Activated naive CD4-positive, alpha-beta T cell treated with anti-CD3 and anti-CD28 coated beads, Interleukin-2, amount 50 U/mL, for 24 hours (primary cell): ENCODE results near the gene ALX4.
A peak's percentile ranks its signal among the peaks of the same experiment; 100 is the strongest.

Experiments
- H3K27ac Mint-ChIP-seq: one replicate; pipeline ENCODE4 v1.8.0; 2021; ENCODE audit warnings: mild to moderate bottlenecking, mixed read lengths
- H3K27me3 Mint-ChIP-seq: one replicate; pipeline ENCODE4 v1.8.0; 2021; ENCODE audit warnings: mixed read lengths
- H3K36me3 Mint-ChIP-seq: one replicate; pipeline ENCODE4 v1.8.0; 2021; ENCODE audit warnings: mixed read lengths
- H3K4me1 Mint-ChIP-seq: one replicate; pipeline ENCODE4 v1.8.0; 2021; ENCODE audit warnings: mixed read lengths
- H3K4me3 Mint-ChIP-seq: one replicate; pipeline ENCODE4 v1.8.0; 2021; ENCODE audit warnings: mild to moderate bottlenecking, mixed read lengths
- H3K9me3 Mint-ChIP-seq: one replicate; pipeline ENCODE4 v1.8.0; 2021; ENCODE audit warnings: mixed read lengths

ALX4 gene

DNA sequence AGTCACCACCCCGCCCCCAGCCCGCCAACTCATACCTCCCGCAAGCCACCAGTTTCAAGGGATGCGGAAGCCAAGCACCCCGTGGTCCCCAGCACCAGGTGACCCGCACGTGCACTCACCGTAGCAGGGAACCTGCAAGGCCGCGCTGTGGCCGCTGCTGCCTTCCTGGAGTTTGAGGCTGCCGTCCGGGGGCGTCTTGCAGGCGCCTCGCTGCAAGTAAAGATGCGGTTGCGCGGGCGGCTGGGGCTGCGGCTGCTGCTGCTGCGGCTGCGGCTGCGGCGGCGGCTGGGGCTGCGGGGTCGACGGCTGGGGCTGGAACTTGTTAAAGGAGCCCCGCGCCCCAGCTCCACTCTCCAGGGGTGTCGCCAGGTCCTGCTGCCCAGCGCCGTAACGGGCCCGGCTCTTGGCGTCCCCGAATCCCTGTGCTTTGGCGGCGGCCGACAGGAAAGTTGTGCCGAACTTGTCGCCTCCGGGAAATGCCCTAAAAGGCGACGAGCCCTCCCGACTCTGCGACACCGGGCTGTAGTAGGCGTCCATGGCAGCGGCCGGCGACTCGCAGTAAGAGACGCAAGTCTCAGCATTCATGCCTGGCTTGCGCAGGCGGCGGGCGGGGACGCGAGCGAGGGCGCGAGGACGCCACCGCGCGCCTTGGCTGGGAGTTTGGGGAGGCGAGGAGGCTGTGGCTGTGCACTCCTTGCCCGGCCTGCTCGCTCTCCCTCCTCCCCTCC, at the start of gene ALX4:
Gene ALX4 (minus strand): TSS at position 662 of the 728 bp plus-strand sequence. CDS start 77 bp downstream, at position 585.
- Mint-ChIP-seq H3K9me3 (no peaks in the 10 kb centered on the region), H3K4me3 (peak within 1 kb of the TSS; percentile 49), H3K27me3 (peaks cover 66% of the 10 kb centered on the region), H3K4me1 (peaks cover 22% of the 10 kb centered on the region), H3K36me3 (no peaks in the 10 kb centered on the region), H3K27ac (no peak within 1 kb of the TSS)

DNA sequence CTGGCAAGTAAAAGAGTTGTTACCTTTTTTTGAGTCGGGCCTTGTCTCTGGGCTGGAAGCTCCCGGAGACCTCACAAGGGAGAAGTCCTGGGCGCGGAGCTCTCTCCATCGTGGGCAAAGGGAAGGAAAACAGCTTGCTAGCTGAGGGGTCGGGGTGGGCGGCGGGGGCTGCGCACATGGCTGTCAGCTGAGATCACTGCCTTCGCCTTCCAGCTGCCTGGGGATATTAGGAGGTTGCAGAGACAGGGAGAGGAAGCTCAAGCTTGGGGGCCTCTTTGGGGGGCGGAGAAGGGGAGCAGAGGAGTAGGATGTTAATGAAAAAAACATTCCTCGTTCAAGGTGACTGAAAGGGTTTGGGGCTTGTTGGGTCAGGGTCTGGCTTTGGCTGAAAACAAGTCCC, 49.2 kb upstream of the ALX4 start:
- H3K4me1 Mint-ChIP-seq = no peaks in the 10 kb centered on the region

DNA sequence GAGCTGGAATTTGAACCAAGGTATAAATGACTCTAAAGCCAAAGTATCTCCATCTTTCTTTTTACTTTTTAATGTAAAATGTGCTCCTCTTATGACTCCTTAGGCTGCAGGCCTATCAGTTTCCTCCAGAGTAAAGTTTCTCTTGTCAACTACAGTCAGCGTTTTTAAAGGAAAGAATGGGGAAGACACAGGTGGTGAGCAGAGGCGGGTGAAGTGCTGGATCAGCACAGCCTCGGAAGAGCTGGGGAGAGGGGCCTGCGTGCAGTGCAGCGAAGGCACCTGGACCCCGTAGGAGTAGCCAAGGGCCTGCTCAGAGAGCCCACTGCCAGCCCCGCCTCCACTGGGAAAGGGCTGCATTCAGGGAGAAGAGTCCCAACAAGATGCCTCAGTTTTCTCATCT, 48.8 kb upstream of the ALX4 start:
- no peaks in the 10 kb centered on the region for H3K4me1 Mint-ChIP-seq
- no peak overlapping the region for H3K4me3 Mint-ChIP-seq
- peaks cover 1% of the 10 kb centered on the region for H3K27me3 Mint-ChIP-seq

More for the DNA sequence above, 49.2 kb upstream of the ALX4 start:
- Mint-ChIP-seq H3K27ac (no peak overlapping the region), H3K36me3 (no peaks in the 10 kb centered on the region), H3K4me3 (no peak overlapping the region), H3K9me3 (no peaks in the 10 kb centered on the region), H3K27me3 (peaks cover 1% of the 10 kb centered on the region)

DNA sequence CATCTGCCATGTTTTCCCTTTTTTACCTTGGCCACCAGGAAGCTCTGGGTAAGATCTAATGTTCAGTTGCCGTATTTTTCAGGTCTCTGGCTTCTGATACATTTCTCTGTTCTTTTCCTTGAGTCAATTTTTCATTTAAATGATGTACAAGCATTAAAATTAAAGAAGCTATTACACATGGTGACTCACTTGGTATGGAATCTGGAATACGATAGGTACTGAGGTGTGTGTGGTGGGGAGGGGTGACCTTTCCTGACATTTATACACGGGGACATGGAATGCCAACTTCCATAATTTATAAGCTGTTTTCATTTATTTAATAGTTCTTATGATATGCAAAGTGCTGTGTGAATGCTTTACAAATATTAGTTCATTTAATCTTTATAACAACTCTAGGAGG, 47.8 kb upstream of the ALX4 start:
- Mint-ChIP-seq H3K27ac (no peak overlapping the region), H3K36me3 (no peaks in the 10 kb centered on the region), H3K27me3 (peaks cover 1% of the 10 kb centered on the region), H3K4me3 (no peak overlapping the region), H3K4me1 (no peaks in the 10 kb centered on the region), H3K9me3 (no peaks in the 10 kb centered on the region)

More for the DNA sequence above, 48.8 kb upstream of the ALX4 start:
- Mint-ChIP-seq H3K27ac (no peak overlapping the region), H3K36me3 (no peaks in the 10 kb centered on the region), H3K9me3 (no peaks in the 10 kb centered on the region)

DNA sequence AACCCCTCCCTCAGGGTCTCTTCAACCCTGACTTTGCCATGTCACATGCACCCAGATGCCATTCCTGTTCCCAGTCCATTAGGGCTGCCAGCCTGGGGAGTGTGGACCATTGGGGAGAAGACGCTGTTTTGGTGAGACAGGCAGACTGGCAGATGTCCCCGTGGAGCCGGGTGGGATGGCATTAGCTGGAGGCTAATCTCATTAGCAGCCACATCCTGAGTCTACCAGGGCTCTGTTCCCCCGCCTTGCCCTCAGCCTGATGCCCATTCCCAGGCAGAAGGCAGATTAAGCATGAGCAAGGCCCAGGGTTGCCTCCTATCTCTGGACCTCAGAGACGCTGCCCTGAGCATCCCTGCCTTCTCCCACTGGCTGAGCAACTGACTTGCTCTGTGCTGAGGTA, 46.4 kb upstream of the ALX4 start:
- Mint-ChIP-seq H3K27me3 (peaks cover 3% of the 10 kb centered on the region), H3K4me1 (no peaks in the 10 kb centered on the region)

DNA sequence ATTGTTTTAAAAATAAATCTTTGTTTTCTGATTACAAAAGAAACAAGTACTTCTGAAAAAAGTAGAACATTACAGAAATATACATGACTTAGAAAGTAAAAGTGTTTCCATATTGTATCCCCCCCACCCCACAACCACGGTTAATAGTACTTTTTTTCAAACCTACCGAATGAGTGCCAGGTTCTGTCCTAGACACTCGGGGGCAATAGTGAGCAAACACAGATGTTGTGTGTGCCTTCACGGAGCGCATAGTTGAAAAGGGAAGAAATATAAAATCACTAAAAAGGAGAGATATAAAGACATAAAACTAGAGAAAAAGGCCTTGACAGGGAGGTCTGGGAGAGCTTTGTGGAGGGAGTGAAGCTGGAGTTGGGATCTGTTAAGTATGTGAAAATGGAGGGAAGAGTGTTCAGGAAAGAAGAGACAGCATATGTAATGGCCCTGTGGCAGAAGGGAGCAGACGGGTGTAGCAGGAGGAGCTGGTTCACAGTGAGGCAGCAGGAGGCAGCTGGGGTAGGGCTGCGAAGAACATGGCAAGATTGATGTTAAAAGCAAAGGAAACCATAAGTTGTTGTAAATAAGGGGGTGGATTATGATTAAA, 42.1 kb upstream of the ALX4 start:
- Mint-ChIP-seq H3K36me3 (no peaks in the 10 kb centered on the region), H3K9me3 (no peaks in the 10 kb centered on the region), H3K4me3 (no peak overlapping the region), H3K27me3 (peaks cover 10% of the 10 kb centered on the region), H3K4me1 (no peaks in the 10 kb centered on the region), H3K27ac (no peak overlapping the region)

More for the DNA sequence above, 46.4 kb upstream of the ALX4 start:
- H3K4me3 Mint-ChIP-seq = no peak overlapping the region
- H3K9me3 Mint-ChIP-seq = no peaks in the 10 kb centered on the region
- H3K27ac Mint-ChIP-seq = no peak overlapping the region
- no peaks in the 10 kb centered on the region for H3K36me3 Mint-ChIP-seq

GRCh38 chr11:44351006-44351660, 41.2 kb upstream of the ALX4 start:
- Mint-ChIP-seq H3K27ac (no peak overlapping the region), H3K4me1 (no peaks in the 10 kb centered on the region), H3K9me3 (no peaks in the 10 kb centered on the region), H3K27me3 (peaks cover 12% of the 10 kb centered on the region), H3K36me3 (no peaks in the 10 kb centered on the region), H3K4me3 (no peak overlapping the region)

GRCh38 chr11:44349328-44349727, 39.4 kb upstream of the ALX4 start:
- Mint-ChIP-seq H3K36me3 (no peaks in the 10 kb centered on the region), H3K27me3 (peaks cover 12% of the 10 kb centered on the region), H3K9me3 (no peaks in the 10 kb centered on the region), H3K27ac (no peak overlapping the region), H3K4me3 (no peak overlapping the region), H3K4me1 (no peaks in the 10 kb centered on the region)

DNA sequence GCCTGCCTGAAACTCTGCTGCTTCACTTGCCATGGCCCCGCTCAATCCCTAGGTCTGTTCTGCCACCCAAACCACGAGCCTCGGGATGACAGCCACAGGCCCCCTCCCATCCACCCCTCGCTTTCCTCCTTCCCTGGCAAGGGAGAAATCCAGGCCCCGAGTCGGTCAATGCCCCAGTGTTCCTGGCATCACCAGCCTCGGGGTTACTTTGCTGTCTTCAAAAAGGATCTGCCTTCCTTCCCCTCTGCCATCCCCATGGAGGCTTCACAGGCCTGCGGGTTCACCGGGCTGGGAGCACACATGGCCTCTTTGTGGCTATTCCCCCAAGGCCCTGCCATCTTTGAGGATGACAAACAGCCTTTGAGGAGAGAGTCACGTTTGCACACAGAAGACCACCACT, 38.8 kb upstream of the ALX4 start:
- Mint-ChIP-seq H3K4me3 (no peak overlapping the region), H3K4me1 (no peaks in the 10 kb centered on the region), H3K27me3 (peaks cover 12% of the 10 kb centered on the region), H3K9me3 (no peaks in the 10 kb centered on the region), H3K27ac (no peak overlapping the region), H3K36me3 (no peaks in the 10 kb centered on the region)

- H3K27ac Mint-ChIP-seq = no peak overlapping the region
- H3K27me3 Mint-ChIP-seq = peaks cover 12% of the 10 kb centered on the region
- H3K4me1 Mint-ChIP-seq = no peaks in the 10 kb centered on the region
- no peaks in the 10 kb centered on the region for H3K9me3 Mint-ChIP-seq
- no peaks in the 10 kb centered on the region for H3K36me3 Mint-ChIP-seq
- H3K4me3 Mint-ChIP-seq = no peak overlapping the region
These were observed 38.2 kb upstream of the ALX4 start for GRCh38 chr11:44348114-44348513.

GRCh38 chr11:44347538-44347937, 37.6 kb upstream of the ALX4 start:
- no peaks in the 10 kb centered on the region for H3K36me3 Mint-ChIP-seq
- H3K4me1 Mint-ChIP-seq = no peaks in the 10 kb centered on the region
- no peak overlapping the region for H3K27ac Mint-ChIP-seq
- no peaks in the 10 kb centered on the region for H3K9me3 Mint-ChIP-seq
- no peak overlapping the region for H3K4me3 Mint-ChIP-seq
- peaks cover 12% of the 10 kb centered on the region for H3K27me3 Mint-ChIP-seq

- no peaks in the 10 kb centered on the region for H3K4me1 Mint-ChIP-seq
- no peaks in the 10 kb centered on the region for H3K9me3 Mint-ChIP-seq
- no peak overlapping the region for H3K4me3 Mint-ChIP-seq
- H3K27me3 Mint-ChIP-seq = peaks cover 12% of the 10 kb centered on the region
- no peak overlapping the region for H3K27ac Mint-ChIP-seq
- no peaks in the 10 kb centered on the region for H3K36me3 Mint-ChIP-seq
These were observed 37.0 kb upstream of the ALX4 start for GRCh38 chr11:44346983-44347382.

DNA sequence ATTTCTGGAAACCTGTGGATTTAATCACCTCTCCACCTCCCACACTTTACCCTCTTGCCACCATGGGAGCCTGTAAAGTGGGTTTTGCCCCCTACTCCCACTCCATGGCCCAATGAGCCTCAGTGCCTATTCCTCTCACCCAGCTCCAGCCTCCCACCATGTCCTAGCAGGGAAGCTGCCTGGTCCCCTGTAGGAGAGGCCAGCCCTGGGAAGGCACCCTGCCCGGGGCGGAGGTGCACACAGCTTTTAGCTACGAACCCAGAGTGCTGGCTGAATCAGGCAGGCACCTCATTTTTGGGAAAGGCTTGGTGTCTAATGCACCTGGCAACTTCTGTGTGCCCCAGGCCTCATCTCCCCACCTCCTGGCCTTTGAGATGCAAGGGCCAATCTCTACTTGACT, 35.8 kb upstream of the ALX4 start:
- no peaks in the 10 kb centered on the region for H3K36me3 Mint-ChIP-seq
- no peaks in the 10 kb centered on the region for H3K9me3 Mint-ChIP-seq
- no peak overlapping the region for H3K27ac Mint-ChIP-seq
- H3K27me3 Mint-ChIP-seq = peaks cover 9% of the 10 kb centered on the region
- no peaks in the 10 kb centered on the region for H3K4me1 Mint-ChIP-seq
- H3K4me3 Mint-ChIP-seq = no peak overlapping the region

DNA sequence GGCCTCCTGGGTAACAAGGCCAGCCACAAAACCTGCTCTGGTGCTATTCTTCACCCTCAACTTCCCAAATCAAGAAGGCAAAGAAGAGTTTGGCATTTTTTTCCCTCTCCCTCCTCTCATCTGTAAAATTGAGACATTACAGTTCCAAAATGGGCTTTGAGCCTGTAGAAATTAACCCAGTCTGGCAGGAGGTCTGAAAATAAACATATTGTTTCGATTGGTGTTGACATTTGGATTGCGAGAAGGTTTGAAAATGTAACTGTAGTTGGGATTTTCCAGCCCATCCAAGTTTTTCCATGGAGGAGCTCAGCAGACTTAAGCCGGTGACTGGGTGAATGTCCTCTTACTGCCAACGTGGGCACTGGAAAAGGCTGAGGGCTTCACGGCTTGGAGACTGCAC, 35.0 kb upstream of the ALX4 start:
- Mint-ChIP-seq H3K4me1 (no peaks in the 10 kb centered on the region), H3K9me3 (no peaks in the 10 kb centered on the region), H3K27me3 (peaks cover 9% of the 10 kb centered on the region), H3K27ac (no peak overlapping the region), H3K4me3 (no peak overlapping the region), H3K36me3 (no peaks in the 10 kb centered on the region)

DNA sequence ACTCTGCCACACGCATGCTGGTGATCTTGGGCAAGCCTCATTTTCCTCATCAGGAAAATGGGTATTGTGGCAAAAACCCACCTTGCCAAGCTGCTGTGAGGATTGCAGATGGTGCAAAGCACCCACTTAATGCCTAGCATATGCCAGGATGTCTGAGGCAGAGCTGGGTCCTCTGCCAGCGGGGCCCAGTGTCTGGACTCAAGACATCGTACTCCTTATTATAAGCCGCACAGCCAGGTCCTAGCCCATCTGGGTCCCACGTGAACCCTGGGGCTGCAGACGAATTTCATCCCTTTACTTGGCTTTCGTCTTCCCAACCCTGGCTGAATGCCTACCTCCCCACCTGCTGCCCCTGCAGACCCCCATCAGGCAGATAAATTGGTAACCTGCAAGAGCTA, 34.5 kb upstream of the ALX4 start:
- H3K36me3 Mint-ChIP-seq = no peaks in the 10 kb centered on the region
- peaks cover 9% of the 10 kb centered on the region for H3K27me3 Mint-ChIP-seq
- H3K4me3 Mint-ChIP-seq = no peak overlapping the region
- H3K4me1 Mint-ChIP-seq = no peaks in the 10 kb centered on the region
- H3K9me3 Mint-ChIP-seq = no peaks in the 10 kb centered on the region
- H3K27ac Mint-ChIP-seq = no peak overlapping the region

- no peak overlapping the region for H3K27ac Mint-ChIP-seq
- H3K36me3 Mint-ChIP-seq = no peaks in the 10 kb centered on the region
- H3K9me3 Mint-ChIP-seq = no peaks in the 10 kb centered on the region
- no peaks in the 10 kb centered on the region for H3K4me1 Mint-ChIP-seq
- no peak overlapping the region for H3K4me3 Mint-ChIP-seq
- peaks cover 6% of the 10 kb centered on the region for H3K27me3 Mint-ChIP-seq
These were observed 34.0 kb upstream of the ALX4 start for GRCh38 chr11:44343778-44344422.
